Osteocyte (in vitro differentiated cells): ENCODE results near the gene PAX2. TPM values are rescaled to one million over a fixed set of nuclear protein-coding genes. Genes with fewer than 3 reads are reported as not detected.

Experiments
- DNase-seq: peaks from one replicate; pipeline ENCODE4 v3.0.0; 2021; ENCODE audit warnings: mixed read lengths; ENCODE audit not compliant: unreplicated experiment; ENCODE audit errors: extremely low spot score
- H3K27ac Mint-ChIP-seq: one replicate; pipeline ENCODE4 v1.8.0; 2021; ENCODE audit warnings: mild to moderate bottlenecking, mixed read lengths; ENCODE audit not compliant: unreplicated experiment
- H3K27me3 Mint-ChIP-seq: one replicate; pipeline ENCODE4 v1.8.0; 2021; ENCODE audit warnings: mixed read lengths; ENCODE audit not compliant: unreplicated experiment
- H3K36me3 Mint-ChIP-seq: one replicate; pipeline ENCODE4 v1.8.0; 2021; ENCODE audit warnings: mixed read lengths; ENCODE audit not compliant: unreplicated experiment
- H3K4me1 Mint-ChIP-seq: one replicate; pipeline ENCODE4 v1.8.0; 2021; ENCODE audit warnings: mixed read lengths; ENCODE audit not compliant: unreplicated experiment
- H3K4me3 Mint-ChIP-seq: one replicate; pipeline ENCODE4 v1.8.0; 2021; ENCODE audit warnings: mild to moderate bottlenecking, moderate library complexity, mixed read lengths; ENCODE audit not compliant: unreplicated experiment
- H3K9me3 Mint-ChIP-seq: one replicate; pipeline ENCODE4 v1.8.0; 2021; ENCODE audit warnings: mixed read lengths; ENCODE audit not compliant: unreplicated experiment
- total RNA-seq: library from RNA; stranded (reverse); gene quantifications from 2 replicates; pipeline ENCODE4 v1.2.1, GENCODE V29; 2021
- TF ChIP-seq, protein P1 (sequence below): fragments of 200-600 bp; sonication (generic); IDR thresholded peaks from 2 replicates; pipeline ENCODE4 v1.5.0; 2021; ENCODE audit warnings: antibody characterized with exemption, mild to moderate bottlenecking, moderate library complexity

PAX2 gene
- total RNA-seq, 1 donor from 2014 or later, result 0.30 TPM

DNA sequence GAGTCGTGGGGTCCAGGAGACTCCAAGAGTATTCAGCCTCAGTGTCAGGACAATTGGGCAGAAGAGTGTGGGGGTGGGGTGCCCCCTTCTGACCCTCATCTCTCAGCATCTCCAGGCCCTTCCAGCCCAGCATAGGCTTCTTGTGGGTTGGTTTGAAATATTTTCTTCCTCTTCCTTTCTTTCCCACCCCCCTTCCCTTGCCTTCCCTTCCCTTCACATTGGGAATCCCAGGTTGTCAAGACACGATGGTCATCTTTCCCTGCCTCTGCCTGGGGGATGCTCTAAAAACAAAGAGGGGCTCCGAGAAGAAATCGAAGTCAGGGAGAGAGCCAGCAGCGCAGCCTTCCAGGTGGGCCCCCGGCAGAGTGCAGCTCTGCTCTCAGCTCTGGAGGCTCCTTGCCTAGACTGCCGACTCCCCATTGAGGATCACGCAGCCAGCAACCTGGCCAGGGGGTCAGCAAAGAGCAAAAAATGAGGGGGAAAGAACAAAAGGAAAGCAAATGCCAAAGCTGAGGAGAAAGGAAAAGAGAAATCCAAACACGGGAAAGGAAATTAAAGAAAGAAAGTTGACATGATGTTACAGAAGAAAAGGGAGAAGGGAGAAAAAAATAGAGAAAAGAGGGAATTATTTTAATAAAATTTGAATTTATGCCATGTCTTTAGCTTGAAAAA lies 1.5 kb downstream of the PAX2 start:
- Mint-ChIP-seq H3K9me3 (no peaks in the 10 kb centered on the region), H3K4me3 (no peak overlapping the region), H3K27me3 (peaks cover 88% of the 10 kb centered on the region), H3K27ac (no peak overlapping the region), H3K36me3 (no peaks in the 10 kb centered on the region), H3K4me1 (peaks cover 53% of the 10 kb centered on the region)
- DNase-seq, result no peak
- TF ChIP-seq, protein P1, sequence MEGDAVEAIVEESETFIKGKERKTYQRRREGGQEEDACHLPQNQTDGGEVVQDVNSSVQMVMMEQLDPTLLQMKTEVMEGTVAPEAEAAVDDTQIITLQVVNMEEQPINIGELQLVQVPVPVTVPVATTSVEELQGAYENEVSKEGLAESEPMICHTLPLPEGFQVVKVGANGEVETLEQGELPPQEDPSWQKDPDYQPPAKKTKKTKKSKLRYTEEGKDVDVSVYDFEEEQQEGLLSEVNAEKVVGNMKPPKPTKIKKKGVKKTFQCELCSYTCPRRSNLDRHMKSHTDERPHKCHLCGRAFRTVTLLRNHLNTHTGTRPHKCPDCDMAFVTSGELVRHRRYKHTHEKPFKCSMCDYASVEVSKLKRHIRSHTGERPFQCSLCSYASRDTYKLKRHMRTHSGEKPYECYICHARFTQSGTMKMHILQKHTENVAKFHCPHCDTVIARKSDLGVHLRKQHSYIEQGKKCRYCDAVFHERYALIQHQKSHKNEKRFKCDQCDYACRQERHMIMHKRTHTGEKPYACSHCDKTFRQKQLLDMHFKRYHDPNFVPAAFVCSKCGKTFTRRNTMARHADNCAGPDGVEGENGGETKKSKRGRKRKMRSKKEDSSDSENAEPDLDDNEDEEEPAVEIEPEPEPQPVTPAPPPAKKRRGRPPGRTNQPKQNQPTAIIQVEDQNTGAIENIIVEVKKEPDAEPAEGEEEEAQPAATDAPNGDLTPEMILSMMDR, result no peak

- TF ChIP-seq, protein P1, result no peak
- no peak for DNase-seq
- Mint-ChIP-seq H3K9me3 (no peaks in the 10 kb centered on the region), H3K27ac (no peak overlapping the region), H3K36me3 (no peaks in the 10 kb centered on the region), H3K4me3 (no peak overlapping the region), H3K4me1 (peaks cover 50% of the 10 kb centered on the region), H3K27me3 (peaks cover 89% of the 10 kb centered on the region)
Measured at GRCh38 chr10:100747456-100748230, 2.3 kb downstream of the PAX2 start.

DNA sequence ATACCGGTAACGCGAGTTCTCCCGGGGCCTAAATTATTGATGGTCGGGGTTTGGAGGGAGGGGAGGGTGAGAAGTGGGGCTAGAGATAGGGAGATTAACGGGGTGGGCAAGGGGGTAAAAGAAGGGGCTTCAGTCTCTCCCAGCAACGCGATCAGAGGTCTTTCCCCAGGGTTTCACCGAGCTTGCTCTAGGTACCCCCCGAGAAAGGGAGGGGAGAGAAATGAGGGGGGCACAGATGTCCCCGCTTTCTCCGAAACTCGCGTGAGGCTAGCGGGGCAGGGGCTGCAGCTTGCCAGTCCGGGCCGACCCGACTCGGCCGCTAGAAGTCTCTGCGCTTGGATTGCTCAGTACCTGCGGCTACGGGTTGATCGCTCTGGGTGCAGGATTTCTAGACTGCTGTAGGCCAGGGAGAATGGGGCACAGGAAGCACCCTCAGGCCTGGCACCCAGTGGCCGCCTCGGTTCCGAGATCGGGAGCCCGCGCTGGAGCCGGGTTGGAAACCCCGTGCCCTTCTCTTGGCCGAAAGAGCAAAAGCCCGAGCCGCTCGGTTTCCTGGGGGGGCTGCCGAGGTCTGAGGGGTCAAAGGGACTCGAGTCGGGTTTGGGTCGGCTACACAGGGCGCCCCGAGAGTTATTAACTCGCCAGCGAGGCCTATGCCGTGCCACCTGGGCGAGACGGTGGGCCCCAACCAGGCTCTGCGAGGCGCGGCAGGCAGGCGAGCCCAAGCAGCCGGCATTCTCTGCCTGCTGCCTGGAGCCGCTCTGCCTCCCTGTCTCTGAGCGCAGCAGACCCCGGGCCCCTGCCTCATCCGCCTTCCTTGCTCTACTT lies 3.1 kb downstream of the PAX2 start:
- no peak overlapping the region for H3K27ac Mint-ChIP-seq
- H3K36me3 Mint-ChIP-seq, result no peaks in the 10 kb centered on the region
- H3K9me3 Mint-ChIP-seq, result no peaks in the 10 kb centered on the region
- no peak overlapping the region for H3K4me3 Mint-ChIP-seq
- H3K4me1 Mint-ChIP-seq, result peaks cover 49% of the 10 kb centered on the region
- H3K27me3 Mint-ChIP-seq, result peaks cover 89% of the 10 kb centered on the region
- DNase-seq, result no peak
- TF ChIP-seq, protein P1, result no peak

GRCh38 chr10:100749059-100749308 lies 3.6 kb downstream of the PAX2 start:
- Mint-ChIP-seq H3K4me3 (no peak overlapping the region), H3K27me3 (peaks cover 89% of the 10 kb centered on the region), H3K36me3 (no peaks in the 10 kb centered on the region), H3K27ac (no peak overlapping the region), H3K9me3 (no peaks in the 10 kb centered on the region), H3K4me1 (peaks cover 43% of the 10 kb centered on the region)
- TF ChIP-seq, protein P1, result no peak
- DNase-seq, result no peak
